DND-41 (cell line): ENCODE measurements around the gene CPM.

Source experiments
- ATAC-seq: fragments of 200-7000 bp; cut with Tn5 transposase; 3 replicates; pipeline ENCODE4 v1.9.1; 2021; ENCODE audit warnings: low read depth; ENCODE audit not compliant: insufficient read depth
- DNase-seq: peaks from one replicate; pipeline ENCODE4 v3.0.0-alpha.2; 2020
- H2AFZ ChIP-seq: 2 replicates; pipeline ENCODE4 v1.6.0; 2012; ENCODE audit warnings: low read depth, low read length
- H3K27ac ChIP-seq: 2 replicates; pipeline ENCODE4 v1.5.1; 2012; ENCODE audit warnings: low read length, inconsistent platforms
- H3K27me3 ChIP-seq: fragments of 200-600 bp; sonication (generic); 2 replicates; pipeline ENCODE4 v1.6.0; 2012; ENCODE audit warnings: low read length, mild to moderate bottlenecking, inconsistent platforms; ENCODE audit not compliant: insufficient read depth, poor library complexity
- H3K36me3 ChIP-seq: 2 replicates; pipeline ENCODE4 v1.5.1; 2012; ENCODE audit warnings: low read length, inconsistent platforms; ENCODE audit not compliant: insufficient read depth
- H3K4me1 ChIP-seq: 2 replicates; pipeline ENCODE4 v1.5.1; 2012; ENCODE audit warnings: mild to moderate bottlenecking, low read length; ENCODE audit not compliant: insufficient read depth
- H3K4me2 ChIP-seq: 2 replicates; pipeline ENCODE4 v1.6.0; 2012; ENCODE audit warnings: mild to moderate bottlenecking, moderate library complexity, low read length, inconsistent platforms; ENCODE audit not compliant: insufficient read depth
- H3K4me3 ChIP-seq, 2 experiments: fragments of 200-600 bp in 1 of 2; shearing (Covaris generic) in 1 of 2; 2 replicates each; pipeline ENCODE4 v1.5.1; 2012 to 2016; ENCODE audit warnings: inconsistent platforms in 2 of 2, low read length in 2 of 2, mild to moderate bottlenecking in 2 of 2, low read depth in 1 of 2, moderate library complexity in 1 of 2
- H3K79me2 ChIP-seq: 2 replicates; pipeline ENCODE4 v1.6.0; 2012; ENCODE audit warnings: low read length, inconsistent platforms; ENCODE audit not compliant: insufficient read depth
- H3K9ac ChIP-seq: 2 replicates; pipeline ENCODE4 v1.6.0; 2012; ENCODE audit warnings: low read depth, mild to moderate bottlenecking, inconsistent platforms, low read length, moderate library complexity
- H3K9me3 ChIP-seq: 2 replicates; pipeline ENCODE4 v1.5.1; 2012; ENCODE audit warnings: low read length, moderate library complexity, mild to moderate bottlenecking, inconsistent platforms; ENCODE audit not compliant: insufficient read depth, severe bottlenecking
- H4K20me1 ChIP-seq: 2 replicates; pipeline ENCODE4 v1.6.0; 2012; ENCODE audit warnings: low read length; ENCODE audit not compliant: insufficient read depth
- CTCF ChIP-seq: IDR thresholded peaks from 2 replicates; pipeline ENCODE4 v1.5.1; 2012; ENCODE audit warnings: borderline replicate concordance, low read length, moderate library complexity, mild to moderate bottlenecking; ENCODE audit not compliant: poor library complexity, severe bottlenecking; ENCODE audit errors: extremely low read depth
- EZH2 ChIP-seq: IDR thresholded peaks from 3 replicates; pipeline ENCODE4 v1.6.1; 2012; ENCODE audit warnings: borderline replicate concordance, low read depth, mild to moderate bottlenecking, moderate library complexity, low read length, inconsistent platforms; ENCODE audit not compliant: severe bottlenecking

Gene CPM

GRCh38 chr12:68870011-68870410, 63.0 kb downstream of the CPM start:
- no peak for TF ChIP-seq EZH2
- no peak for TF ChIP-seq CTCF
- no peaks in the 10 kb centered on the region for H4K20me1 ChIP-seq
- H3K9me3 ChIP-seq, result no peaks in the 10 kb centered on the region
- H3K27me3 ChIP-seq, result peaks cover 26% of the 10 kb centered on the region
- no peak overlapping the region for H2AFZ ChIP-seq
- no peaks in the 10 kb centered on the region for H3K79me2 ChIP-seq
- DNase-seq (no peak), ATAC-seq (no peak)
- no peaks in the 10 kb centered on the region for H3K4me1 ChIP-seq
- no peak overlapping the region for H3K9ac ChIP-seq
- no peaks in the 10 kb centered on the region for H3K36me3 ChIP-seq
- H3K27ac ChIP-seq, result no peak overlapping the region
- H3K4me3 ChIP-seq, result no peak overlapping the region
- H3K4me2 ChIP-seq, result no peak overlapping the region

DNA sequence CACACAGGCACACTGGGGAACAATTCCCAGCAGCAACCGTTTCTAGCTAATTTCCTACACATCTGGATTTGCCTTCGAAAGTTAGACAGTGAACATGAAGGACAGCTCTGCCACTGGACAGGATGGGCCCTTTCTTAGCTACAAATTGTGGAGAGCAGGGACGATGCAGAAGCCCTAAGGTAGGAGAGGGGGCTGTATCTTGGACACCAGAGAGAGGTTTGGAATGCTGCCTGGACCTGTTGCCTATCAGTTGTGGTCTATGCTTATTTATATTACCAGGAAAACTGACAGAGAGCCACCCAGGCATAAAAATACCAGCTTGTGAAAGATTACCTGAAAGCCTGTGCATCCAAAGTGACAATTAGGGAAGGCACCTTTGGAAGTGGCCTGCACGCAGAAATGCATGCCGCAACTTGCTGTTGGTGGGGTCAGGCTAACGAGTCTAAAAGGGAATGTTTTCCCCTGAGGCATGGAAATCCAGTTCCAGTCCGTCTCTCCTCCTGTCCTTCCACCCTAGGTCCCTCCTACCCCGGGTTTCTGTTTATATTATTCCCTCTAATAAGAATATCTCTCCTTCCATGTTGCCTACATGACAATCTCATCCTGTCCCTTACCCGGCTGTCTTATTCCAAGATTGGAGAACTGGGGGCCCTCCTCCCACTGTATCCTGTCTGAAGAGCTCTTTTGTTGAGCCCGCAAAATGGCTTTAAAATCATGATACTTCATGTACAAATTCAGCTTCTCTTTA, 64.8 kb downstream of the CPM start:
- Histone ChIP-seq H3K36me3 (no peaks in the 10 kb centered on the region), H3K4me3 (no peak overlapping the region), H3K27me3 (peaks cover 26% of the 10 kb centered on the region), H3K9me3 (no peaks in the 10 kb centered on the region), H2AFZ (no peak overlapping the region), H3K27ac (no peak overlapping the region), H3K4me1 (no peaks in the 10 kb centered on the region), H4K20me1 (no peaks in the 10 kb centered on the region), H3K9ac (no peak overlapping the region), H3K79me2 (no peaks in the 10 kb centered on the region), H3K4me2 (no peak overlapping the region)
- ATAC-seq (no peak), DNase-seq (no peak)
- TF ChIP-seq EZH2, result no peak
- no peak for TF ChIP-seq CTCF

GRCh38 chr12:68867606-68868005, 65.4 kb downstream of the CPM start:
- Histone ChIP-seq H3K79me2 (no peaks in the 10 kb centered on the region), H3K4me3 (no peak overlapping the region), H4K20me1 (no peaks in the 10 kb centered on the region), H3K4me1 (no peaks in the 10 kb centered on the region), H3K27me3 (peaks cover 26% of the 10 kb centered on the region), H3K4me2 (no peak overlapping the region), H3K9me3 (no peaks in the 10 kb centered on the region), H3K9ac (no peak overlapping the region), H3K27ac (no peak overlapping the region), H3K36me3 (no peaks in the 10 kb centered on the region), H2AFZ (no peak overlapping the region)
- no peak for ATAC-seq
- no peak for TF ChIP-seq CTCF
- no peak for DNase-seq
